Neuronal stem cell (in vitro differentiated cells): ENCODE results near the gene NECTIN1.

Experiments used
- DNase-seq: peaks from one replicate; pipeline ENCODE4 v3.0.0-alpha.2; 2013; ENCODE audit warnings: low spot score
- H2AFZ ChIP-seq: one replicate; pipeline ENCODE4 v1.6.1; 2013; ENCODE audit warnings: mild to moderate bottlenecking, low read length, inconsistent platforms
- H2AK5ac ChIP-seq: 2 replicates; pipeline ENCODE4 v1.6.1; 2013; ENCODE audit warnings: low read depth, mild to moderate bottlenecking, inconsistent platforms, low read length, moderate library complexity, mixed read lengths
- H2BK120ac ChIP-seq: 2 replicates; pipeline ENCODE4 v1.6.1; 2013; ENCODE audit warnings: low read depth, mild to moderate bottlenecking, inconsistent platforms, low read length, moderate library complexity, mixed read lengths
- H2BK12ac ChIP-seq: one replicate; pipeline ENCODE4 v1.6.1; 2013; ENCODE audit warnings: low read length, inconsistent platforms
- H2BK15ac ChIP-seq: 2 replicates; pipeline ENCODE4 v1.6.1; 2013; ENCODE audit warnings: mild to moderate bottlenecking, low read length, inconsistent platforms, mixed read lengths
- H2BK5ac ChIP-seq: one replicate; pipeline ENCODE4 v1.6.1; 2013; ENCODE audit warnings: inconsistent platforms, mild to moderate bottlenecking, low read length, moderate library complexity
- H3K14ac ChIP-seq: one replicate; pipeline ENCODE4 v1.6.1; 2013; ENCODE audit warnings: low read length, inconsistent platforms
- H3K18ac ChIP-seq: 2 replicates; pipeline ENCODE4 v1.6.1; 2013; ENCODE audit warnings: low read length, inconsistent platforms
- H3K23ac ChIP-seq: 2 replicates; pipeline ENCODE4 v1.6.1; 2013; ENCODE audit warnings: low read depth, mild to moderate bottlenecking, mixed read lengths, low read length, inconsistent platforms; ENCODE audit not compliant: poor library complexity
- H3K27ac ChIP-seq: replicated peaks from 3 replicates; pipeline ENCODE4 v1.5.1; 2013; ENCODE audit warnings: low read length, inconsistent platforms
- H3K27me3 ChIP-seq, 3 experiments: 2 replicates each; pipeline ENCODE4 v1.6.1; 2013; ENCODE audit warnings: low read length in 3 of 3, mild to moderate bottlenecking in 2 of 3, inconsistent platforms in 1 of 3, low read depth in 1 of 3, mixed read lengths in 1 of 3, moderate library complexity in 1 of 3; ENCODE audit not compliant: control insufficient read depth in 3 of 3, insufficient read depth in 3 of 3
- H3K36me3 ChIP-seq, 2 donors: replicated peaks in 1 of 2; 2 replicates each; pipeline ENCODE4 v1.6.1; 2013; ENCODE audit warnings: low read length in 2 of 2; ENCODE audit not compliant: control insufficient read depth in 2 of 2, insufficient read depth in 2 of 2
- H3K4ac ChIP-seq: 2 replicates; pipeline ENCODE4 v1.6.1; 2013; ENCODE audit warnings: inconsistent platforms, mild to moderate bottlenecking, low read length, moderate library complexity
- H3K4me1 ChIP-seq, 2 donors: 1 replicate in 1 of 2; 2 replicates in 1 of 2; pipeline ENCODE4 v1.6.1; 2013; ENCODE audit warnings: low read length in 2 of 2, low read depth in 1 of 2; ENCODE audit not compliant: control insufficient read depth in 2 of 2, insufficient read depth in 1 of 2
- H3K4me2 ChIP-seq: one replicate; pipeline ENCODE4 v1.6.1; 2013; ENCODE audit warnings: mild to moderate bottlenecking, low read length, inconsistent platforms; ENCODE audit not compliant: insufficient read depth, poor library complexity, severe bottlenecking
- H3K4me3 ChIP-seq, 2 donors: 2 replicates each; pipeline ENCODE4 v1.5.1; 2013; ENCODE audit warnings: low read length in 2 of 2, mild to moderate bottlenecking in 2 of 2, inconsistent platforms in 1 of 2, moderate library complexity in 1 of 2
- H3K79me1 ChIP-seq: one replicate; pipeline ENCODE4 v1.6.1; 2013; ENCODE audit warnings: low read depth, mild to moderate bottlenecking, inconsistent platforms, low read length, moderate library complexity
- H3K9ac ChIP-seq: one replicate; pipeline ENCODE4 v1.6.1; 2013; ENCODE audit warnings: mild to moderate bottlenecking, low read depth, low read length, inconsistent platforms; ENCODE audit not compliant: poor library complexity
- H3K9me3 ChIP-seq, 2 donors: replicated peaks in 1 of 2; 2 replicates each; pipeline versions ENCODE3 to v1.6.1; 2013; ENCODE audit warnings: low read length in 2 of 2, mild to moderate bottlenecking in 2 of 2, inconsistent platforms in 1 of 2, low read depth in 1 of 2, mixed read lengths in 1 of 2, moderate library complexity in 1 of 2; ENCODE audit not compliant: control insufficient read depth in 2 of 2, insufficient read depth in 1 of 2
- H4K8ac ChIP-seq: one replicate; pipeline ENCODE4 v1.6.1; 2013; ENCODE audit warnings: low read depth, mild to moderate bottlenecking, inconsistent platforms, low read length, moderate library complexity
- H4K91ac ChIP-seq: one replicate; pipeline ENCODE4 v1.6.1; 2013; ENCODE audit warnings: low read length, low read depth, mild to moderate bottlenecking, inconsistent platforms; ENCODE audit not compliant: poor library complexity
- WGBS, 2 donors: extraction: QIAGEN DNeasy Blood & Tissue Kit; methylation state at CpG; one replicate each; pipeline ENCODE4 v1.1.7; 2013; ENCODE audit warnings: missing lambda C conversion rate in 2 of 2, mixed read lengths in 1 of 2; ENCODE audit not compliant: insufficient read length in 2 of 2, insufficient replicate concordance in 1 of 2; ENCODE audit errors: extremely low coverage in 2 of 2; 5-methylcytosine and 5-hydroxymethylcytosine counted together

Gene NECTIN1

GRCh38 chr11:119616586-119617339 lies 112.2 kb downstream of the NECTIN1 start:
- no peak overlapping the region for H3K27ac ChIP-seq
- H3K18ac ChIP-seq: no peak overlapping the region
- H2BK15ac ChIP-seq: no peak overlapping the region
- no peak overlapping the region for H3K9ac ChIP-seq
- H3K27me3 ChIP-seq: peaks cover 0 to 4% (median 0%) of the 10 kb centered on the region in 3 experiments
- no peak overlapping the region for H3K23ac ChIP-seq
- no peak overlapping the region for H3K4me2 ChIP-seq
- H3K4me3 ChIP-seq: no peak overlapping the region
- no peak overlapping the region for H3K4ac ChIP-seq
- no peak overlapping the region for H2BK12ac ChIP-seq
- H3K36me3 ChIP-seq: no peaks in the 10 kb centered on the region
- no peak for DNase-seq
- peaks cover 0 to 25% of the 10 kb centered on the region in 2 donors for H3K9me3 ChIP-seq
- no peak overlapping the region for H2AFZ ChIP-seq
- no peaks in the 10 kb centered on the region for H3K79me1 ChIP-seq
- H4K8ac ChIP-seq: no peak overlapping the region
- WGBS, 2 donors: no CpG with 5 or more reads among the region's 9 CpGs
- no peak overlapping the region for H2BK5ac ChIP-seq
- peak overlapping the region; percentile 57 for H2AK5ac ChIP-seq
- H3K14ac ChIP-seq: no peak overlapping the region
- H2BK120ac ChIP-seq: no peak overlapping the region
- H3K4me1 ChIP-seq: peaks cover 18 to 19% of the 10 kb centered on the region in 2 donors
- no peak overlapping the region for H4K91ac ChIP-seq

- no peak overlapping the region for H2AK5ac ChIP-seq
- no peak overlapping the region for H2BK15ac ChIP-seq
- peaks cover 0 to 4% (median 0%) of the 10 kb centered on the region in 3 experiments for H3K27me3 ChIP-seq
- H2BK12ac ChIP-seq: no peak overlapping the region
- no peak overlapping the region for H4K91ac ChIP-seq
- no peak overlapping the region for H3K4me2 ChIP-seq
- H3K4ac ChIP-seq: no peak overlapping the region
- DNase-seq: no peak
- peaks cover 0 to 30% of the 10 kb centered on the region in 2 donors for H3K9me3 ChIP-seq
- no peak overlapping the region for H2BK5ac ChIP-seq
- H3K9ac ChIP-seq: no peak overlapping the region
- H3K18ac ChIP-seq: no peak overlapping the region
- H3K4me1 ChIP-seq: peaks cover 18 to 19% of the 10 kb centered on the region in 2 donors
- H3K14ac ChIP-seq: no peak overlapping the region
- no peak overlapping the region for H3K23ac ChIP-seq
- no peaks in the 10 kb centered on the region for H3K36me3 ChIP-seq
- no peak overlapping the region for H2BK120ac ChIP-seq
- H3K79me1 ChIP-seq: no peaks in the 10 kb centered on the region
- H2AFZ ChIP-seq: no peak overlapping the region
- H3K4me3 ChIP-seq: no peak overlapping the region
- H3K27ac ChIP-seq: no peak overlapping the region
- no peak overlapping the region for H4K8ac ChIP-seq
Measured at GRCh38 chr11:119615882-119616196, 113.2 kb downstream of the NECTIN1 start.

GRCh38 chr11:119615003-119615881 lies 113.8 kb downstream of the NECTIN1 start:
- H3K9me3 ChIP-seq: peaks cover 0 to 30% of the 10 kb centered on the region in 2 donors
- H3K79me1 ChIP-seq: no peaks in the 10 kb centered on the region
- DNase-seq: no peak
- peaks cover 0 to 4% (median 0%) of the 10 kb centered on the region in 3 experiments for H3K27me3 ChIP-seq
- no peaks in the 10 kb centered on the region for H3K36me3 ChIP-seq
- H2BK120ac ChIP-seq: no peak overlapping the region
- no peak overlapping the region for H2BK12ac ChIP-seq
- no peak overlapping the region for H2BK5ac ChIP-seq
- no peak overlapping the region for H4K8ac ChIP-seq
- no peak overlapping the region for H3K9ac ChIP-seq
- H3K4ac ChIP-seq: no peak overlapping the region
- no peak overlapping the region for H2AK5ac ChIP-seq
- no peak overlapping the region for H3K23ac ChIP-seq
- no peak overlapping the region for H3K14ac ChIP-seq
- H2BK15ac ChIP-seq: no peak overlapping the region
- WGBS, 2 donors: no CpG with 5 or more reads among the region's 9 CpGs
- no peak overlapping the region for H3K4me3 ChIP-seq
- no peak overlapping the region for H3K4me2 ChIP-seq
- H3K18ac ChIP-seq: peak overlapping the region; percentile 61
- no peak overlapping the region for H3K27ac ChIP-seq
- H4K91ac ChIP-seq: no peak overlapping the region
- H3K4me1 ChIP-seq: peaks cover 18 to 19% of the 10 kb centered on the region in 2 donors
- no peak overlapping the region for H2AFZ ChIP-seq
